Caco-2 (cell line): Measurements from ENCODE around the gene UBXN6. TPM values are rescaled to one million over a fixed set of nuclear protein-coding genes. Genes with fewer than 3 reads are reported as not detected.

Experiments
- BruUV-seq: library from RNA; stranded (reverse); fragments of 400-500 nt; replicated peaks from 2 replicates; lab custom pipeline; 2021; lab: Mats Ljungman, UMichigan
- CTCF ChIA-PET: fragments of 300-600 bp; sonication (Branson Sonifier 250); formaldehyde crosslinking; loops from one replicate; lab custom pipeline; 2022; ENCODE audit warnings: antibody characterized with exemption; lab: Charles Lee
- POLR2A ChIA-PET: fragments of 300-600 bp; sonication (Branson Sonifier 250); formaldehyde crosslinking; loops from one replicate; lab custom pipeline; 2022; ENCODE audit warnings: antibody characterized with exemption; lab: Charles Lee
- DNase-seq, 2 experiments: peaks; one replicate each; pipeline versions ENCODE4 v3.0.0 to v3.0.0-alpha.2; 2020 to 2022
- H3K27me3 ChIP-seq: replicated peaks from 2 replicates; pipeline ENCODE4 v1.6.0; 2011; ENCODE audit warnings: low read length; ENCODE audit not compliant: control insufficient read depth, insufficient read depth
- H3K36me3 ChIP-seq: 2 replicates; pipeline ENCODE4 v1.5.1; 2011; ENCODE audit warnings: low read length; ENCODE audit not compliant: control insufficient read depth, insufficient read depth
- H3K4me1 ChIP-seq: fragments of 250-450 bp; sonication (Bioruptor Pico); 2 replicates; pipeline ENCODE4 v1.5.1; 2020; ENCODE audit warnings: mild to moderate bottlenecking
- H3K4me3 ChIP-seq: 2 replicates; pipeline ENCODE4 v1.5.1; 2011; ENCODE audit warnings: low read depth, mild to moderate bottlenecking, control low read depth, low read length
- H3K9me3 ChIP-seq: fragments of 250-450 bp; sonication (Bioruptor Pico); 2 replicates; pipeline ENCODE4 v1.5.1; 2020; ENCODE audit warnings: mild to moderate bottlenecking, moderate library complexity
- H3K27ac Mint-ChIP-seq: one replicate; pipeline ENCODE4 v1.8.0; 2022; ENCODE audit warnings: mixed read lengths; ENCODE audit not compliant: unreplicated experiment
- H3K27me3 Mint-ChIP-seq: one replicate; pipeline ENCODE4 v1.8.0; 2022; ENCODE audit warnings: mixed read lengths; ENCODE audit not compliant: insufficient read depth, unreplicated experiment
- H3K36me3 Mint-ChIP-seq: one replicate; pipeline ENCODE4 v1.8.0; 2022; ENCODE audit warnings: mild to moderate bottlenecking, mixed read lengths; ENCODE audit not compliant: insufficient read depth, unreplicated experiment
- H3K4me1 Mint-ChIP-seq: one replicate; pipeline ENCODE4 v1.8.0; 2022; ENCODE audit warnings: low read depth, mixed read lengths; ENCODE audit not compliant: unreplicated experiment
- H3K4me3 Mint-ChIP-seq: one replicate; pipeline ENCODE4 v1.8.0; 2022; ENCODE audit warnings: mild to moderate bottlenecking, moderate library complexity, mixed read lengths; ENCODE audit not compliant: unreplicated experiment
- H3K9me3 Mint-ChIP-seq: one replicate; pipeline ENCODE4 v1.8.0; 2022; ENCODE audit warnings: mixed read lengths; ENCODE audit not compliant: unreplicated experiment
- intact Hi-C: fragments of 100-400 bp; cut with micrococcal nuclease; formaldehyde crosslinking; loops from one replicate; pipeline ENCODE4 v1.10.0; 2022; ENCODE audit not compliant: unreplicated experiment
- total RNA-seq: library from RNA; stranded (reverse); gene quantifications from 2 replicates; pipeline ENCODE4 v1.2.3, GENCODE V29; 2022
- TF ChIP-seq, protein P1 (sequence below), 2 experiments: fragments of 200-600 bp in 1 of 2; IDR thresholded peaks; 1 replicate in 1 of 2; 2 replicates in 1 of 2; pipeline versions ENCODE4 v1.5.1 to v1.8.0; 2011 to 2022; ENCODE audit warnings: antibody characterized with exemption in 1 of 2, control low read depth in 1 of 2, inconsistent platforms in 1 of 2, low read depth in 1 of 2, low read length in 1 of 2, mild to moderate bottlenecking in 1 of 2, moderate library complexity in 1 of 2; ENCODE audit not compliant: insufficient read depth in 1 of 2, severe bottlenecking in 1 of 2, unreplicated experiment in 1 of 2

UBXN6 gene
- total RNA-seq, 1 experiment from 2014 or later: 42.9 TPM

GRCh38 chr19:4446704-4447200, 10.8 kb downstream of the UBXN6 start:
- CTCF ChIA-PET: no interaction called here

GRCh38 chr19:4445963-4446703, 11.5 kb downstream of the UBXN6 start:
- H3K36me3 Mint-ChIP-seq: peaks cover 83% of the 10 kb centered on the region
- Histone ChIP-seq H3K4me3 (no peak overlapping the region), H3K27me3 (no peaks in the 10 kb centered on the region), H3K9me3 (no peaks in the 10 kb centered on the region), H3K36me3 (peaks cover 1% of the 10 kb centered on the region; the same call in 1 of the 2 replicates), H3K4me1 (no peaks in the 10 kb centered on the region)
- DNase-seq: no peak
- H3K4me1 Mint-ChIP-seq: no peaks in the 10 kb centered on the region
- ChIA-PET CTCF (no interaction called here), POLR2A (no interaction called here)
- no peak overlapping the region for H3K4me3 Mint-ChIP-seq
- H3K27me3 Mint-ChIP-seq: no peaks in the 10 kb centered on the region
- intact Hi-C loops: no loop called here
- no TSS peak for BruUV-seq
- TF ChIP-seq, protein P1, sequence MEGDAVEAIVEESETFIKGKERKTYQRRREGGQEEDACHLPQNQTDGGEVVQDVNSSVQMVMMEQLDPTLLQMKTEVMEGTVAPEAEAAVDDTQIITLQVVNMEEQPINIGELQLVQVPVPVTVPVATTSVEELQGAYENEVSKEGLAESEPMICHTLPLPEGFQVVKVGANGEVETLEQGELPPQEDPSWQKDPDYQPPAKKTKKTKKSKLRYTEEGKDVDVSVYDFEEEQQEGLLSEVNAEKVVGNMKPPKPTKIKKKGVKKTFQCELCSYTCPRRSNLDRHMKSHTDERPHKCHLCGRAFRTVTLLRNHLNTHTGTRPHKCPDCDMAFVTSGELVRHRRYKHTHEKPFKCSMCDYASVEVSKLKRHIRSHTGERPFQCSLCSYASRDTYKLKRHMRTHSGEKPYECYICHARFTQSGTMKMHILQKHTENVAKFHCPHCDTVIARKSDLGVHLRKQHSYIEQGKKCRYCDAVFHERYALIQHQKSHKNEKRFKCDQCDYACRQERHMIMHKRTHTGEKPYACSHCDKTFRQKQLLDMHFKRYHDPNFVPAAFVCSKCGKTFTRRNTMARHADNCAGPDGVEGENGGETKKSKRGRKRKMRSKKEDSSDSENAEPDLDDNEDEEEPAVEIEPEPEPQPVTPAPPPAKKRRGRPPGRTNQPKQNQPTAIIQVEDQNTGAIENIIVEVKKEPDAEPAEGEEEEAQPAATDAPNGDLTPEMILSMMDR (IDR thresholded peaks at IDR 0.05; ENCODE audit: insufficient read depth in 1 of 2, low read depth in 1 of 2, low read length in 1 of 2, severe bottlenecking in 1 of 2, unreplicated experiment in 1 of 2): no peak
- H3K27ac Mint-ChIP-seq: peak overlapping the region; percentile 55
- H3K9me3 Mint-ChIP-seq: no peaks in the 10 kb centered on the region

More at GRCh38 chr19:4446704-4447200, 10.8 kb downstream of the UBXN6 start:
- POLR2A ChIA-PET: no interaction called here
- TF ChIP-seq, protein P1 (IDR thresholded peaks at IDR 0.05; ENCODE audit: insufficient read depth in 1 of 2, low read depth in 1 of 2, low read length in 1 of 2, severe bottlenecking in 1 of 2, unreplicated experiment in 1 of 2): no peak
- H3K27me3 Mint-ChIP-seq: no peaks in the 10 kb centered on the region
- no peaks in the 10 kb centered on the region for H3K9me3 Mint-ChIP-seq
- Histone ChIP-seq H3K4me1 (no peaks in the 10 kb centered on the region), H3K36me3 (peaks cover 1% of the 10 kb centered on the region; the same call in 1 of the 2 replicates), H3K27me3 (no peaks in the 10 kb centered on the region), H3K9me3 (no peaks in the 10 kb centered on the region), H3K4me3 (no peak overlapping the region)
- peak overlapping the region; percentile 55 for H3K27ac Mint-ChIP-seq
- DNase-seq: no peak
- intact Hi-C loops: no loop called here
- peaks cover 85% of the 10 kb centered on the region for H3K36me3 Mint-ChIP-seq
- H3K4me3 Mint-ChIP-seq: no peak overlapping the region
- BruUV-seq: no TSS peak
- H3K4me1 Mint-ChIP-seq: no peaks in the 10 kb centered on the region

DNA sequence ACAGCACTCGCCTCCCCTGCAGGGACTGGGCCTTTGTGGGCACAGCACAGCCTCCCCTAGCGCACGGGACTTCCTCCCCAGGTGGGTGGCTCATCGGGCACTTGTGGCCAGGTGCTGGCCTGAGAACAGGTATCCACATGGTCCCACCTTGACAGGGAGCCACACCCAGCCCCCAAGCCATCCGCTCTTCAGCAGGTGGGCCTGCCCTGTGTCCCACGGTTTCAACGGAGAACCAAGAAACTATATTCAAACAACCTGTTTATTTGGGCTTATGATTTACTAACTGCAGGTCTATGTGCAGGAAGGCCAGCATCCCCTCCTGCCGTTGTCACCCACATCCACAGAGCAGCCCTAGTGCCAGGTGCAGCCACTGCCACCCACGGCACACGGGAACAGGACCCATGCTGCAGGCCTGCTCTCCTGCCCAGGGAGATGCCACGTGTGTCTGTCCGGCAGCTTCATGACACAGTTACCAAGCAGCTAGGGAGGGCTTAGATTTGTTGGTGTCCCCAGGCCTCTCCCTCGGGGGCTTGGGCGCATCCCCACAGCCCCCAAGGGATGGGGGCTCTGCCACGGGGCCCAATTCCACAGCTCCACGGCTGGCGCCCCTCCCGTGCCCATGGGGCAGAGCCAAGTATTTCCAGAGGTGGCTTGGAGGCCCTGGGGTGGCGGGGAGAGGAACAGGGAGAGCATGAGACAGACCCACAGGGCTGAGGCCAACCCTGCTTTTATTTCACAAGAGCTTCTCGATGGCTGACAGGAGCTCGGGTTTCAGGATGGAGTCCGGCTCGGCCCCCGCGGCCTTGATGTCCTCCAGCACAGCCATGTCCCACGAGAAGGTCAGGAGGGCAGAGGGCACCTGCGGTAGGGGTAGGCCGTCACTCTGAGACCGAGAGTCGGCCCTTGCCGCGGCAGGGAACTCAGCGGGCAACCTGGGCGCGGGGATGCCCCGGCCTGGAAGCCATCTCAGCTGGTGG, 12.5 kb downstream of the UBXN6 start:
- no peaks in the 10 kb centered on the region for H3K27me3 ChIP-seq
- H3K27me3 Mint-ChIP-seq: no peaks in the 10 kb centered on the region
- H3K4me3 ChIP-seq: no peak overlapping the region
- H3K36me3 Mint-ChIP-seq: peaks cover 82% of the 10 kb centered on the region
- TSS peak; percentile 69 for BruUV-seq
- H3K27ac Mint-ChIP-seq: no peak overlapping the region
- DNase-seq: no peak
- ChIA-PET CTCF (no interaction called here), POLR2A (no interaction called here)
- no peaks in the 10 kb centered on the region for H3K4me1 ChIP-seq
- no peak overlapping the region for H3K4me3 Mint-ChIP-seq
- TF ChIP-seq, protein P1 (IDR thresholded peaks at IDR 0.05; ENCODE audit: insufficient read depth in 1 of 2, low read depth in 1 of 2, low read length in 1 of 2, severe bottlenecking in 1 of 2, unreplicated experiment in 1 of 2): no peak
- H3K9me3 ChIP-seq: no peaks in the 10 kb centered on the region
- no peaks in the 10 kb centered on the region for H3K4me1 Mint-ChIP-seq
- no peaks in the 10 kb centered on the region for H3K9me3 Mint-ChIP-seq
- intact Hi-C loops: no loop called here
- peaks cover 1% of the 10 kb centered on the region; the same call in 1 of the 2 replicates for H3K36me3 ChIP-seq
